Kidney glomerular epithelial cell (primary cell): ENCODE measurements around the gene PRKN.

Experiments
- DNase-seq: peaks from one replicate; lab custom pipeline; 2025; lab: John Stamatoyannopoulos, UW

PRKN gene

DNA sequence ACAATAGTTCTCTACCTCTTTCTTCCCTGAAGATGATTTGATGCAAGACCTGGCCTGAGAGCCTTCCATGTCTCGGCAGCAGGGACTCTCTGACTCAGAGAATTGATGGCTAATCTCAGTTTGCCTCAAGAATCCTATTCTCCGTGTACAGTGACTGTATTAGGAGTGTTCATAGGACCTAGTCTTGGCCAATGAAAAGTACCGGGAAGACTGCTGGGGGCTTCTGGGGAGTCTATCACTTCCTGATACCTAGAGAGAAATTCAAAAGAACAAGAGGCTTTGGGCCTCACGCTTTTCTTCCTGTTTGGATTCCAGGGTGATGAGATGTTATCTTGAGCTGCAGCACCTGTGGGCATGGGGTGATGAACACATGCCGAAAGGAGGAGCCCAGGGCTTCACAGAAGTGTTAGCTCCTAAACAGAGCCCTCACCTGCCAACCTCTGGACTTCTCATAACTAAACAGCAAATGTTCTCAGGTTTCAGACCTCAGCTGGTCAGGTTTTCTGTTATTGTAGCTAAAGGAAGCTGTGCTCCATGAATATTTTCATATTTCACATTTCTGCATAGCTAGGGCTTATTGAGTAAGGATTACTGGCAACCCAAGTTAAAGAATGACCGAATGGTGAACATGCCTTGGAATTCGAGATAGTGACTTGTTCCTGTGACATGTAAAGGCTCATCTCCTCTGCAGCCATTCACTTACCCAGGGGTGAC lies 1130.6 kb downstream of the PRKN start:
- DNase-seq: no peak

GRCh38 chr6:161594412-161594811 lies 1133.2 kb downstream of the PRKN start:
- DNase-seq: no peak

- no peak for DNase-seq
Observed at GRCh38 chr6:161590961-161591627, 1136.5 kb downstream of the PRKN start.

GRCh38 chr6:161586887-161587286 lies 1140.7 kb downstream of the PRKN start:
- DNase-seq: no peak

- DNase-seq: no peak
Observed at GRCh38 chr6:161584621-161585340, 1142.8 kb downstream of the PRKN start.

GRCh38 chr6:161584051-161584450 lies 1143.5 kb downstream of the PRKN start:
- DNase-seq: no peak

DNA sequence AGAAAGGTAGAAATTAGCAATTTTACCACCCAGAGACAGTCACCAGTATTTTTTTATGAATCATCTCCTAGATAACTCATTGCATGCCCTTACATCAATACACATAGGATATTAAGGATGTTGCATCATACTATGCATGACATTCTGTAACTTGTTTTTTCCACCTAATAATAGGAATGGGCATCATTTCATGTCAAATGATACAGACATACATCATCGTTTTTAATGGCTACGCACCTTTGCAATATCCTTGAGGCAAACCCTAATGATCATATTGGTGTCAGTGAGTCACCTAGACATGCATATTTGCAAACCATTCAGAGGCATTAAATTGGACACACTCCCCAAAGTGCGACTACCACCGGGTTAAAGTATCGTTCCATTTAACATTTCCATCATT lies 1144.0 kb downstream of the PRKN start:
- DNase-seq: no peak

GRCh38 chr6:161578478-161578877 lies 1149.1 kb downstream of the PRKN start:
- DNase-seq: no peak

DNA sequence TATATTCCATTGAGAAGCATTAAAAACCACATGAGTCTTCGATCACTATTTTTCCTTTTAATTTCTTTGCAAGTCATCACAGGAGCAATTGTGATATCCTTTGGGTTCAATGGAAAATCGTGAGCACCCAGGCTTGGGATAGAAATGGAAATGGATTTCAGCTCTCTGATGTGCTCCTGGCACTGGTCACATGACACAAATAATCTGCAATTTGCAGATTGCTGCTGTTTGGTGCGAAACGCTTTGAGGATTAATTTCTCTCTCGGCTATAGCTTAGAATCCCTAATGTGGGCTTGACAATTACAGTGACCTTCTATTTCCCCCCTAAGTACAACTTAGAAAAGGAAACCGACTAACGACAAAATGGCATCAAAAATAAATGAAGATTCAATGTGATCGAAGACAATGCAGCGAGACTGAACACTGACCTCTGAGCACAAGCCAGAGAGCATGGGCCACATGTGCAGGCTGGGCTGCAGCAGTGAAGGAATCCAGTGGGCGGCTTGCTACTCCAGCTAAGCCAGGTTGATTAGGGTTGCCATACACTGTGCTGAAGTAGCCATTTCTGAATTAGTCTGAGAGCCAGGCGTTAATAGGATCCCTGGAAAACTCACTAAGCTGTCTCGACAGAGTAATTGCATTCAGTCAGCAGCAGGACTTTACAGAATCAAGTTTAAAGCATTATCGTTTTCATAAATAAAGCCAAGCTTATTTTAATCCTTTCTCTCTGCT lies 1151.9 kb downstream of the PRKN start:
- DNase-seq: no peak

DNA sequence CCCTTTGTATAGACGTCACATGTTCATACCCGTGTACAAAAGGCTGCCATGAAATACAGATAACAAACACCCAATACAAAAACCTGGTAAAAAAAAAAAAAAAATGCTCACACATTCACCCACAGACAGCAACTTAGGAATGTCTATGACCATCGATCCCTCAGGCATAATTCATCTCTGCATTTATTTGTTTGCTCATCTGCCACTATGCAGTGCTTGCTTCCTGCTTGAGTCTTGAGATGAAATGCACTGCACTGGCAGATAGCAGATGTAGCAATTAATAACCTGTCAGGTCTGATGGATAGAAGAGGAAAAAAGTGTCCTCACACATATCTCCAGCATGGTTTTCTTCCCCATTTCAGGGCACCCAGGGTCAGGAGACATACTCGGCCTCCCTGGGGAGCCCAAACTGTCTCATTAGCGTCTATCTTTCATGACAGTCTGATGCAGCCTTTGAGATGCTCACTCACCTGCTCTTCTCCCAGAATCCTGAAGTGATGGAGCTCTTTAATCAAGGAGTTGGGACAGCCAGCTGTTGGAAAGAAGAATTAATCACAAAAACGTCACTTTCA lies 1158.6 kb downstream of the PRKN start:
- DNase-seq: no peak

DNA sequence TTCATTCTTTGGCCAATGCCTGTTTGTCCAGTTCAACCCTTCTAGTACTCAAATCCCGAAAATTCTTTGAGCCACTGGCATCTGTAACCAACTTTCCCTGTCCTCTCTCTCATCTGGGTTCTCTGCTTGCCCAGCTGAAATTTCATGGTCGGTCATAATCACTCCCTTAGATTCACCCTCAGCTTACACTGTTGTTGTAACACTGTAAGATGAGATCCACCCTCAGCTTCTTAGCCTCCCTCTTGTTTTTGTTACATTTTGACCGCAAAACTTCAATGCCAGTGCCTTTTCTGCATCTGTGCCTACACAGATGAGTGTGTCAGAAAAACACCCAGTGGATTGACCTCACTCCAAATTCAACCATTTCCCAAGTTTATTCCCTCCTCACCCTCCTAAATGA lies 1162.6 kb downstream of the PRKN start:
- no peak for DNase-seq

DNA sequence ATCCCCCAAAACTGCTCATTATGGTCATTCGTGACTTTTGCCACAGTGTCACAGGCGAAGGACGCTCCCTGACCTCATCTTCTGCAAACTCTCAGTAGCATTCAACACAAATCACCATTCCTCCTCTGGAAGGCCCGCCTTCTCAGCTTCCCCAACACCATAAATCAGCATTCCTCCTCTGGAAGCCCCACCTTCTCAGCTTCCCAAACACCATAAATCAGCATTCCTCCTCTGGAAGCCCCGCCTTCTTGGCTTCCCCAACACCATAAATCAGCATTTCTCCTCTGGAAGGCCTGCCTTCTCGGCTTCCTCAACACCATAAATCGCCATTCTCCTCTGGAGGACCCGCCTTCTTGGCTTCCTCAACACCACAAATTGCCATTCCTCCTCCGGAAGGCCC lies 1165.7 kb downstream of the PRKN start:
- no peak for DNase-seq

- peak; percentile 10 for DNase-seq
Observed at GRCh38 chr6:161557333-161558107, 1170.0 kb downstream of the PRKN start.

- no peak for DNase-seq
Observed at GRCh38 chr6:161554883-161555282, 1172.7 kb downstream of the PRKN start.

DNA sequence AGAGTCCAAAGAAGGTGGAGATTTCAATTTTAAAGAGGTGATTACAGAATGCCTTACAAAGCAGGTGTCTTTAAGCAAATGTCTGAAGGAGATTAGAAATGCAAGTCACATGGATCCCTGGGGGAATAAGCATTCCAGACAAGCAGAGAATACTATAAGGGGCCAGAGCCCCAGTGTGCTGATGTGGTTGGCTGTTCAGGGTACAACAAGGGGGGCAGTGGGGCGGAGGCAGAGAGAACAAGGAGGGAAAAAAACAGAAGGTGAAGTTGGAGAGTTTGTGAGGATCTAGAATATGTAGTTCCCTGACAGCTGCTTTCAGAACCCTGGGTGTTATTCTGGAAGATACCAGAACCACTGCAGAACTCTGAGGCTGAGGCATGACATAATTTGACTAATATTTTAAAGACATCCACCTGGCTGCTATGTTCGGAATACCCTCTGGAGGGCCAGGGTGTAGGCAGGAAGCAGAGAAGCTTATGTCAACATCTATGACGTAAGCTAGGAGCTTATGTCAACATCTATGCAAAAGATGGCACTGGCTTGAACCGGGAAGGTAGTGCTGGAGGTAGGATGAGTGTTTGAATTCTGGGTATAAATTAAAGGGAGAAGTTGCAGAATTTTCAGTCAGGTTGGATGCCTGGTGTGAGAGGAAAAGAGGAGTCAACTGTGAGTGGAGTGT lies 1177.5 kb downstream of the PRKN start:
- DNase-seq: no peak

DNA sequence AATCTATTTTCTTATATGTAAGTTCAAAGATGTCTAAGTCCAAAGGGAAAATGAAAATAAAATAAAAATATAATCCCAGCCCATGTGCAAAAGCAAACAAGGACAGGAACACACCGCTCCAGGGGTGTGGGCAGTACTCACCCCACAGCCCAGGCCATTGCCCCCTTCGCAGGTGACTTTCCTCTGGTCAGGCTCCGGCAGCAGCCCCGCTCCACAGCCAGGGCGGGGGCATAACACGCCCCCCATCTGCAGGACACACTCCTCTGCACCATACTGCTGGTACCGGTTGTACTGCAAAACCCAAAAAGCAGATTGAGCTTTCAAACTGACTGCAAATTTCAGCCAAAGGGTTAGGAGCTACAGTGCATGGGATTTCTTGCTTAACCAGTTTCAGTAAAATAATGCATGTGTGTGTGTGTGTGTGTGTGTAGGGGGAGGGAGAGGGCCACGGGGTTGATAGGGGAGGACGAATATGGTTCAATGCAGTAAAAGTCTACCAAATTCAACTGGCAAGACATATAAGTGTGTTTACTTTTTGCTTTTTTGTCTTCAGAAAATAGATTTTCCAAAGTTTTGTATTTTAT lies 1178.8 kb downstream of the PRKN start:
- DNase-seq: no peak

DNA sequence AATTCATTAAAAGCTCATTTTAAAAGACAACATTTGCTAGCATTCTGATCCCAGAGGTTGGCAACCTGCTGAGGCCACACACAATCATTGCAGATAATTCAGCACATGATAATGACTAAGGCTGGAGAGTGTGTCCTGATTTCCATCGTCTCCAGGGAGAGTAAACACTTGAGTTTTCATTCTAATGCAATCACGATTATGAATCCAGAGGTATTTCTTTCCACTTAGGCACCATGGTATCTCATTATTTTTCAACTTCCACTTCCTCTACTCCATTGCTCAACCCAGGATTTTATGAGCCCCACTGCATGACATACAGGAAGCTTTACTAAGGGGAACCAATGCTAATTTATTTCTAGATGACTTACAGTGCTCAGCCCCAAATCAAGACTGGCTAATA lies 1179.9 kb downstream of the PRKN start:
- no peak for DNase-seq

- DNase-seq: no peak
Observed at GRCh38 chr6:161546632-161547031, 1180.9 kb downstream of the PRKN start.

GRCh38 chr6:161545741-161546140 lies 1181.8 kb downstream of the PRKN start:
- no peak for DNase-seq

DNA sequence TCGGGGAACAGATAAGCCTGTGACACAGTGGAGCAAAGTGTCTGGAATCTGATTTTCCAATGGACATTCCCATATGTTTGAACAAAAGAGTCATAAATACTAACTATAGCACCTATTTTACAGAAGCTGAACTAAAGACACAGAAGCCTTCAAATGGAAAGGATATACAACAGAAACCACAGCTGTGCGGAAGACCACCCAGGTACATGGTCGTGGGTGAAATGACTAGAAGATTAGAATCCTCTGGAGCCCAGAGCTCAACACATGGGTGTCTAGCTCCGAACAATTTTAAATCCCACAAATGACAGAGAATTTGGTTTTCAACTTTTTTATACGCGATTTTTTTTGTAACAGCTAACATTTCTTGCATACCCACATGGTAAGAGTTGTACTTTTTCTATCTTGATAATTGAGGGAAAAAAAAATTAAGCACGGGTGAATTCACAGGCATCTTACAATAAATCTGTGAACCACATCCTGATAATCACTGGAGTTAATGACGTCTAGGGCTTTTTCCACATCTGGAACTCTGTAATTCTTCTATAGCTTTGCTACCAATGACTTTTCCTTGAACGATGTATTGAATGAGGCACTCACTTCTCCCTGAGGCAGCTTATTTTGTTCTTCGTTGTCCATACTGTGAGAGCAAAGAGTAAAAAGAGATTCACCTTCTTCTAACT lies 1182.6 kb downstream of the PRKN start:
- DNase-seq: no peak
